Testis (tissue), 3 donors: ENCODE results near the gene SMYD4. TPM values are rescaled to one million over a fixed set of nuclear protein-coding genes. Genes with fewer than 3 reads are reported as not detected.

Source experiments
- DNase-seq: peaks from one replicate; pipeline ENCODE4 v3.0.0-alpha.2; 2019
- H3K27ac ChIP-seq, 2 donors: fragments of 200-600 bp; sonication (generic); one replicate each; pipeline ENCODE4 v1.5.1; 2019
- H3K27me3 ChIP-seq: fragments of 200-600 bp; sonication (generic); one replicate; pipeline ENCODE4 v1.5.1; 2019
- H3K36me3 ChIP-seq: fragments of 200-600 bp; sonication (generic); one replicate; pipeline ENCODE4 v1.5.1; 2017; ENCODE audit warnings: low read depth; ENCODE audit errors: missing control alignments
- H3K4me1 ChIP-seq: fragments of 200-600 bp; sonication (generic); one replicate; pipeline ENCODE4 v1.5.1; 2019
- H3K4me3 ChIP-seq, 2 donors: fragments of 200-600 bp; sonication (generic); one replicate each; pipeline ENCODE4 v1.5.1; 2017 to 2019
- H3K9me3 ChIP-seq: fragments of 200-600 bp; sonication (generic); one replicate; pipeline ENCODE4 v1.5.1; 2017
- POLR2A ChIP-seq: fragments of 450-650 bp; IDR thresholded peaks from one replicate; pipeline ENCODE4 v1.6.1; 2017; ENCODE audit warnings: antibody characterized with exemption, mild to moderate bottlenecking, moderate library complexity
- WGBS, 2 donors: methylation state at CpG; one replicate each; pipeline ENCODE4 v1.1.5; 2018; 5-methylcytosine and 5-hydroxymethylcytosine counted together
- intact Hi-C: fragments of 100-400 bp; cut with DNase I; formaldehyde crosslinking; loops from one replicate; pipeline ENCODE4 v1.15.1; 2023; ENCODE audit warnings: low total_unique reads
- polyA plus RNA-seq: library from polyadenylated mRNA; stranded (reverse); fragments of 350-450 nt; fragmentation: Illumina TruSeq; extraction: RNeasy Lipid Tissue Mini Kit (QIAGEN cat#74804); gene quantifications from one replicate; pipeline ENCODE4 v1.2.3, GENCODE V29; 2014; ENCODE audit warnings: low read depth, low replicate concordance; ENCODE audit not compliant: insufficient read depth
- total RNA-seq, 2 donors: library from RNA; depleted of rRNA; stranded (reverse); fragments of >200 nt; gene quantifications; one replicate each; pipeline ENCODE4 v1.2.3, GENCODE V29; 2016
- TF ChIP-seq, protein P1 (sequence below), 3 experiments: fragments of 450-650 bp in 2 of 3; fragments of 200-600 bp in 1 of 3; sonication (generic) in 1 of 3; IDR thresholded peaks; one replicate each; pipeline ENCODE4 v1.5.1; 2016 to 2019; ENCODE audit warnings: antibody characterized with exemption in 3 of 3, mild to moderate bottlenecking in 2 of 3, moderate library complexity in 1 of 3

Gene SMYD4
- total and polyA plus RNA-seq, 3 donors from 2014 or later = 14.4 to 23.0 (median 21.2) TPM

DNA sequence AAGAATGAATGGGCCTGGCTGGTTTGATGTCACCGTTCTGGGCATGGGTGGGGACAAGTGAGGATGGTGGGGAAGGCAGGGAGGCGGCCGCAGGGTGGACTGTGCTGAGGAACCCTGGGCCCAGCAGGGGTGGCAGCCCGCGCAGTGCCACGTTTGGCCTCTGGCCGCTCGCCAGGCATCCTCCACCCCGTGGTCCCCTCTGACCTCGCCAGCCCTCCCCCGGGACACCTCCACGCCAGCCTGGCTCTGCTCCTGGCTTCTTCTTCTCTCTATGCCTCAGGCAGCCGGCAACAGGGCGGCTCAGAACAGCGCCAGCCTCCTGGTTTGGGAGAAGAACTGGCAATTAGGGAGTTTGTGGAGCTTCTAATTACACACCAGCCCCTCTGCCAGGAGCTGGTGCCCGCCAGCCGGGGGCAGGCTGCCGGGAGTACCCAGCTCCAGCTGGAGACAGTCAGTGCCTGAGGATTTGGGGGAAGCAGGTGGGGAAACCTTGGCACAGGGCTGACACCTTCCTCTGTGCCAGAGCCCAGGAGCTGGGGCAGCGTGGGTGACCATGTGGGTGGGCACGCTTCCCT lies 74.4 kb downstream of the SMYD4 start:
- Histone ChIP-seq H3K4me3 (no peak overlapping the region), H3K4me1 (peaks cover 30% of the 10 kb centered on the region), H3K9me3 (no peaks in the 10 kb centered on the region), H3K27ac (peak overlapping the region; percentile 74 to 76), H3K27me3 (no peaks in the 10 kb centered on the region), H3K36me3 (no peaks in the 10 kb centered on the region)
- intact Hi-C loops = no loop called here
- DNase-seq = no peak
- TF ChIP-seq, protein P1, sequence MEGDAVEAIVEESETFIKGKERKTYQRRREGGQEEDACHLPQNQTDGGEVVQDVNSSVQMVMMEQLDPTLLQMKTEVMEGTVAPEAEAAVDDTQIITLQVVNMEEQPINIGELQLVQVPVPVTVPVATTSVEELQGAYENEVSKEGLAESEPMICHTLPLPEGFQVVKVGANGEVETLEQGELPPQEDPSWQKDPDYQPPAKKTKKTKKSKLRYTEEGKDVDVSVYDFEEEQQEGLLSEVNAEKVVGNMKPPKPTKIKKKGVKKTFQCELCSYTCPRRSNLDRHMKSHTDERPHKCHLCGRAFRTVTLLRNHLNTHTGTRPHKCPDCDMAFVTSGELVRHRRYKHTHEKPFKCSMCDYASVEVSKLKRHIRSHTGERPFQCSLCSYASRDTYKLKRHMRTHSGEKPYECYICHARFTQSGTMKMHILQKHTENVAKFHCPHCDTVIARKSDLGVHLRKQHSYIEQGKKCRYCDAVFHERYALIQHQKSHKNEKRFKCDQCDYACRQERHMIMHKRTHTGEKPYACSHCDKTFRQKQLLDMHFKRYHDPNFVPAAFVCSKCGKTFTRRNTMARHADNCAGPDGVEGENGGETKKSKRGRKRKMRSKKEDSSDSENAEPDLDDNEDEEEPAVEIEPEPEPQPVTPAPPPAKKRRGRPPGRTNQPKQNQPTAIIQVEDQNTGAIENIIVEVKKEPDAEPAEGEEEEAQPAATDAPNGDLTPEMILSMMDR (IDR thresholded peaks at IDR 0.05) = no peak
- no peak for TF ChIP-seq POLR2A
- WGBS, 2 donors = 64 to 68% methylated on average over 6 to 20 of the region's 20 CpGs

DNA sequence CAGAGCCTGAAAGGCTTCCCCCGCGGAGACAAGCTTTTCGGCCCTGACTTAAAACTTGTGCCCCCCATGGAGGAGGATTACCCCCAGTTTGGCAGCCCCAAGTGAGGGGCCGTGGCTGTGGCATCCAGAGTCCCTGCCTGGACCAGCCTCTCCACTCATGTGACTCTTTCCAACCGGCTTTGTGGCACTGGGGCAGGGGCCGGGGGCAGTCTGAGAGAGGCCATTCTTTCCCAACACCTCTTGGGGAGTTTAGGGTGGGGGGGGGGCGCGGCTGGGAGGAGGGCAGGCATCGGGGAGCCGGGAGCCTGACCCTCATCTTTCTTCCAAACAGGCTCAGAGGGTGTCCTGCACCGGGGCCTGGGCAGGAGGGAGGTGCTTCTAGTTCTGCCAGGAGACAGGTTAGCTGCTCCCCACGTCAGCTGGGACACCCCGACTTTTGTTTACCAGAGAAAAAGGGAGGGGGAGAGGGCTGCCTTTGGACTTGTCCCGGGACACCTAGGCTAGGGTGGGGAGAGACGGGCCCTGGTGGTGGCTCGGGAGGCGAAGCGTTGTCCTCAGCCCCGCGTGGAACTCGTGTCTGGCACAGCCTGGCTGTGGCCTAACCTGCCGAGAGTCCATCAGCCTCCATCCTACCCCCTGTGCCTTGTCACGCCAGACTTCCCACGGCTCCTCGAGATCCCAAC lies 75.1 kb downstream of the SMYD4 start:
- intact Hi-C loops = no loop called here

DNA sequence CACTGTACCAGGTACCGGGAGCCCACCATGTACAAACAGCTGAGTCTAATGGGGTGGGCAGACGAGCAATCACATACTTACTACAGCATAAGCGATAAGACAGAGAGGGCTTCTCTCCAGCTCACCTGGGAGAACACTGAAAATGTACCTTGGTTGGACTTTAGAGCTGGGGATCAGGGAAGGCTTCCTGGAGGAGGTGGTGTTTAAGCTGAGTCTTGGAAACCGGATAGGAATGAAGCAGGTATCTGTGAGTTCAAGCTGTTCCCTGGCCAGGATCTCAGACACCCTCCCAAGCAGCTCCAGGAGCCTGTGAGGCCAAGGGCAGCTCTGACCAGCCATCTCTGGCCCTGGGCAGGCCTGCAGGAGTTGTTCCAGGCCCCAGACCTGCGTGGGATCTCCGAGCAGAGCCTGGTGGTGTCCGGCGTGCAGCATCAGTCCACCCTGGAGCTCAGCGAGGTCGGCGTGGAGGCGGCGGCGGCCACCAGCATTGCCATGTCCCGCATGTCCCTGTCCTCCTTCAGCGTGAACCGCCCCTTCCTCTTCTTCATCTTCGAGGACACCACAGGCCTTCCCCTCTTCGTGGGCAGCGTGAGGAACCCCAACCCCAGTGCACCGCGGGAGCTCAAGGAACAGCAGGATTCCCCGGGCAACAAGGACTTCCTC lies 75.8 kb downstream of the SMYD4 start:
- Histone ChIP-seq H3K36me3 (no peaks in the 10 kb centered on the region), H3K4me3 (no peak overlapping the region), H3K27me3 (no peaks in the 10 kb centered on the region), H3K4me1 (peaks cover 25% of the 10 kb centered on the region), H3K27ac (peak overlapping the region; percentile 74 to 76), H3K9me3 (no peaks in the 10 kb centered on the region)
- no peak for TF ChIP-seq POLR2A
- TF ChIP-seq, protein P1 (IDR thresholded peaks at IDR 0.05) = no peak
- intact Hi-C loops = no loop called here
- DNase-seq = no peak
- WGBS, 2 donors = 81 to 86% methylated on average over 18 to 23 of the region's 23 CpGs

More for the DNA sequence above, 75.1 kb downstream of the SMYD4 start:
- Histone ChIP-seq H3K4me3 (no peak overlapping the region), H3K36me3 (no peaks in the 10 kb centered on the region), H3K27ac (peak overlapping the region; percentile 74 to 76), H3K27me3 (no peaks in the 10 kb centered on the region), H3K4me1 (peaks cover 25% of the 10 kb centered on the region), H3K9me3 (no peaks in the 10 kb centered on the region)
- no peak for DNase-seq
- TF ChIP-seq POLR2A = no peak
- TF ChIP-seq, protein P1 (IDR thresholded peaks at IDR 0.05) = no peak
- 82 to 85% methylated on average over 23 to 25 of the region's 25 CpGs for WGBS, 2 donors

DNA sequence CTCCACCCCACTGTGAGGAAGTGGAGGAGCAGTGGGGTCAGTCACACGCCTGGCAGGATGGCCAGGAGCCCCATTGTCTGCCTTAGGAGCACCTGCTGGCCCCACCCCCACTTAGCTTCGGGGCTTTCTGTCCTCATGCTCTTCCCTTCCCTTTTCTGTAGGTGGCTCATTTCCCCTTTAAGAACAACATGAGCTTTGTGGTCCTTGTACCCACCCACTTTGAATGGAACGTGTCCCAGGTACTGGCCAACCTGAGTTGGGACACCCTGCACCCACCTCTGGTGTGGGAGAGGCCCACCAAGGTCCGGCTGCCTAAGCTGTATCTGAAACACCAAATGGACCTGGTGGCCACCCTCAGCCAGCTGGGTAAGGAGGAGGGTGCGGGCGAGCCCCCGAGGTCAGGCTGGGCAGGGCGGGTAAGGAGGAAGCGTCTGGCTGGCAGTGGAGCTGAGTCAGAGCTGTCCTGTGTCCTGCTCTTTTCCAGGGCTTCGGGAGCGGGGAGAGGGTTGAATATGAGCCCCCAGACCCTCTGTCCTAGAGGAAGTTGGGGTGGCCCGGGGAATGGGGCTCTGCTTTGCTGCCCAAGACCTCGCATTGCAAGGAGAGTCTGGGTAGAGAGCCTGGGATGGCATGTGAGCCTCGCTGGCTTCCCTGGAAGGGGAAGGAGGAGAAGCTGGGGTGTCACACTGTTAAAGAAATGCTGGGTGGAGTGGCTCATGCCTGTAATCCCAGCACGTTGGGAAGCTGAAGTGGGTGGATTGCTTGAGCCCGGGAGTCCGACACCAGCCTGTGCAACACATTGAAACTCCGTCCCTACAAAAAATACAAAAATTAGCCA lies 77.1 kb downstream of the SMYD4 start:
- Histone ChIP-seq H3K27ac (peak overlapping the region; percentile 7 to 56), H3K4me3 (no peak overlapping the region), H3K36me3 (no peaks in the 10 kb centered on the region), H3K27me3 (no peaks in the 10 kb centered on the region), H3K4me1 (peaks cover 26% of the 10 kb centered on the region), H3K9me3 (no peaks in the 10 kb centered on the region)
- TF ChIP-seq, protein P1 (IDR thresholded peaks at IDR 0.05) = no peak
- no peak for TF ChIP-seq POLR2A
- 60 to 75% methylated on average over 14 to 18 of the region's 18 CpGs for WGBS, 2 donors
- intact Hi-C loops = no loop called here
- DNase-seq = peak; percentile 50
